ENCODE measurements around the gene SPIB.

DNA sequence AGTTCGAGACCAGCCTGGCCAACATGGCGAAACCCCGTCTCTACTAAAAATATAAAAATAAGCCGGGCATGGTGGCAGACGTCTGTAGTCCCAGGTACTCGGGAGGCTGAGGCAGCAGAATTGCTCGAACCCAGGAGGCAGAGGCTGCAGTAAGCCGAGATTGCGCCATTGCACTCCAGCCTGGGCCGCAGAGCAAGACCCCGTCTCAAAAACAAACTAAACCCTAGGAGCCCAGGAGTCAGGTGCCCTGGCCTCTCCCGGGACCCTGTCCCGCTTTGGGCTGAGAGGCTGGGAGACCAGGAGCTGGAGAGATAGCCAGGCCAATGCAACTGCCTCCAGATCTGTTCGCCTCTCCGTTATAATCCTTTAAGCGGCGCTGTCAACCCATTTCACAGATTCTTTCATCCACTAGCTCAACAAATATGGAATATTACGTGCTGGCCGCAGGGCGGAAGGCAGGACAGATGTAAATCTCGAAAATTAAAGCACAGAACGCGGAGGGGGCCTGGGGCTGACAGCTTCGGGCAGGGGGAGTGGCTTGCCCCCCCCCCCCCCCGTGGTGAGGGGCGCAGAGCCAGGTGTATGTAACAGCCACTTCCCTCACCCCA, 8.7 kb downstream of the SPIB start:
- TF ChIP-seq POLR2AphosphoS5 (IDR thresholded peaks at IDR 0.05) (no peak), EP300 (IDR thresholded peaks at IDR 0.05) (no peak)
- TF ChIP-seq, protein P1, sequence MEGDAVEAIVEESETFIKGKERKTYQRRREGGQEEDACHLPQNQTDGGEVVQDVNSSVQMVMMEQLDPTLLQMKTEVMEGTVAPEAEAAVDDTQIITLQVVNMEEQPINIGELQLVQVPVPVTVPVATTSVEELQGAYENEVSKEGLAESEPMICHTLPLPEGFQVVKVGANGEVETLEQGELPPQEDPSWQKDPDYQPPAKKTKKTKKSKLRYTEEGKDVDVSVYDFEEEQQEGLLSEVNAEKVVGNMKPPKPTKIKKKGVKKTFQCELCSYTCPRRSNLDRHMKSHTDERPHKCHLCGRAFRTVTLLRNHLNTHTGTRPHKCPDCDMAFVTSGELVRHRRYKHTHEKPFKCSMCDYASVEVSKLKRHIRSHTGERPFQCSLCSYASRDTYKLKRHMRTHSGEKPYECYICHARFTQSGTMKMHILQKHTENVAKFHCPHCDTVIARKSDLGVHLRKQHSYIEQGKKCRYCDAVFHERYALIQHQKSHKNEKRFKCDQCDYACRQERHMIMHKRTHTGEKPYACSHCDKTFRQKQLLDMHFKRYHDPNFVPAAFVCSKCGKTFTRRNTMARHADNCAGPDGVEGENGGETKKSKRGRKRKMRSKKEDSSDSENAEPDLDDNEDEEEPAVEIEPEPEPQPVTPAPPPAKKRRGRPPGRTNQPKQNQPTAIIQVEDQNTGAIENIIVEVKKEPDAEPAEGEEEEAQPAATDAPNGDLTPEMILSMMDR (IDR thresholded peaks at IDR 0.05): no peak

All from gastroesophageal sphincter (tissue), 3 donors.